ENCODE measurements around the gene ITGB7. TPM values are rescaled to one million over a fixed set of nuclear protein-coding genes. Genes with fewer than 3 reads are reported as not detected.
"Not testable (repeated sequence)": the region's sequence is repeated elsewhere in the genome, so short reads cannot be mapped to it uniquely, and the experiment has no call there.

ITGB7 gene
- total RNA-seq, 1 donor from 2014 or later, result not detected

DNA sequence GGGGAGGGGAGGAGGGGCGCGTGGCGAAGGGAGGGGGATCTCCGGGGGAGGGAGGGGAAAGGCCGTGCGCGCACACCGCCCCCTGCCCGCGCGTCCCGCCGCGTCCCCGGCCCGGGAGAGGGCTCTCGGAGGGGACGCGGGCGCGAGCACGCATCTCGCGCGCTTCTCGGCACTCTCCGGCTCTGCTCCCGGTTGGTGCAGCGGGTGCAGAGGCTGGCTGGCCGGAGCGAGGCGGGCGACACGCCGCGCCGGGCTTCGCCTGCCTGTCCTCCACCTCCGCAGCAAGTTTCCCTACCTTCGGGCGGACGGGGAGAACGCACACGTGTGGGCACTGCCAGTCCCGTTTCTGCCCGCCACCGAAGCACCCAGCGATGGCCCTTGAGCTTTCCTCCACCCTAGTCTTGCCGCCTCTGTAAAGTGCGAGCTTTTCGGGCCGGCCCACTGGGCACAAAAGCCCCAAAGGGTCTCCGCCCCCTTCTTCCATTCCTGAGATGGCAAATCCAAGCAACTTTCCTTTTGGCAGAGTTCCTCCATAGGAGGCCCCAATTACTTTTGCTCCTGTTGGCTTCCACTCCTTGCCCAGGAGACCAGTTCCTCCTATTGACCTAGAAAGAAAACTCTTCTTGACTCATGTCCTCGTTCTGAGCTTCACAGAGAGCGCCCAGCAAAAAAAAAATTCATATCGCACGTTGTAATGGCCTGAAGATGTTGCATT lies 26.0 kb downstream of the ITGB7 start:
- DNase-seq (ENCODE audit: extremely low read depth, low read depth, low spot score), result no peak

DNA sequence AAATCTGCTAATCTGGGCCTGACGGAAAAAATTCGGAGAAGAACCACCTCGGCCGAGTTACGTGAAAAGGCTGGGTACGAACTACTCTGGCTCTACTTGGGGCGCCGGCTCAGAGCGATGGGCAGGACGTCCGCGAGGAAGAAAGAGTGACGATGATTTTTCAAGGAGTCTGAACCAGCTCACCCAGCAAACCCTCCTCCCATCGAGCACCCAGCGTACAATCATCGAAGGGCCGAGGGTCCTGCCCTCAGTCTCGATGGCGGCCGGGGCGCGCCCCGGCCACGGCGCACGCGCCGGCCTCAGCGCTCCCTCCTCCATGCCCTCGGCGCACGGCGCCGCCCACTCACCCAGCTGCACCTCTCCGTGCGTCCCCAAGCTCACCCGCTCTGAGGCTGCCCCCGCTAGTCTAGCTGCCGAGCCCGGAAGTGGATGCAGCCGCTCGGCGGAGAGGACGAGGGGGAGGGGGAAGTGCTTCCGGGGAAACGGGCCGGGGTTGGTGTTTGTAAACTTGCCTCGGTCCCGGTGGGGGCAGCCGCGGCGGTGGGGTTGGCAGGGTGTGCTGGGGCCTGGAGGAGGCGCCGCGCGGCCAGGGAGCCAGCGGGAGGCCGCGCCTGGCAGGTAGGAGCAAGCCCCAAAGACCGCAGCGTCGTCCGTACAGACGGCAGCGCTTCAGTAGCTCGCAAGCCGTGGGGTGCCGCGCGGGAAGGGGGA lies 26.7 kb downstream of the ITGB7 start, which contains the start of the genes CSAD and ZNF740:
Gene CSAD, minus strand, starts transcription at position 706 of the 711 bp plus-strand sequence. CDS start 7,455 bp downstream, outside the sequence.
Gene ZNF740, plus strand, starts transcription at position 503 of the 711 bp plus-strand sequence. CDS start 1,262 bp downstream, outside the sequence.
- no peak for DNase-seq (ENCODE audit: extremely low read depth, low read depth, low spot score)

DNA sequence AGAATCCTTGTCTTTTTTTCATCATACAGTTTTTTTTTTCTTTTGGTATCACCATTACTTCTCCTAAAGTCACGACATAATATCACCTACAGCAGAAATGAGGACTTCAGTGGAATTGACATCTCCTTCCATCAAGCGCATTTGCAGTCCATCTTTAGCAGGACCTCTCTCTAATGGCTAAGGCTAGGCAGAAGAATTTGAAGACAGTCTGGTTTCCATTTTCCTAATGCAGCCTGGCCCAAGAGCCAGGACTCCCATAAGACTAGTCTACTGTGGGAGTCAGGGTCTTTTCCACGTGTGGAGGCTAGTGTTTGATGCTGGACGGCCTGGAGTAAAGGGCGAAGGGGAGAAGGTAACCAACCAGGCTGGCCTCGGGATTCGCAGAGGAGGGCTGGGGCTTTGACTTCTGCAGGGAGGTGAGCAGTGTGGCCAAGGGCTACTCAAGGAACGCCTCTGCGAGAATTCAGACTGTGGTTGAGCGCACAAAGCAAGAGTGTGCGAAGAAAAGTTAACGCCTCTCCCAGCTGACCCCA lies 27.3 kb downstream of the ITGB7 start:
- no peak for DNase-seq (ENCODE audit: extremely low read depth, low read depth, low spot score)

DNA sequence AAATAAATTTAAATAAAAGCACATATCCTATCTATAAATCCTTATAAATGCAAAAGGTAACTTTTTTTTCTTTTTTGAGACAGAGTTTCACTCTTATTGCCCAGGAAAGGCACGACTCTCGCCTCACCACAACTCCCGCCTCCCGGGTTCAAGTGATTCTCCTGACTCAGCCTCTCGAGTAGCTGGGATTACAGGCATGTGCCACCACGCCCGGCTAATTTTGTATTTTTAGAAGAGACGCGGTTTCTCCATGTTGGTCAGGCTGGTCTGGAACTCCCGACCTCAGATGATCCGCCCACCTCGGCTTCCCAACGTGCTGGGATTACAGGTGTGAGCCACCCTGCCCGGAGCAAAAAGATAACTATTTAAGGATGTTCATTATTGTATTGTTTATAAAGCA lies 28.2 kb downstream of the ITGB7 start:
- DNase-seq (ENCODE audit: extremely low read depth, low read depth, low spot score), result not testable (repeated sequence)

DNA sequence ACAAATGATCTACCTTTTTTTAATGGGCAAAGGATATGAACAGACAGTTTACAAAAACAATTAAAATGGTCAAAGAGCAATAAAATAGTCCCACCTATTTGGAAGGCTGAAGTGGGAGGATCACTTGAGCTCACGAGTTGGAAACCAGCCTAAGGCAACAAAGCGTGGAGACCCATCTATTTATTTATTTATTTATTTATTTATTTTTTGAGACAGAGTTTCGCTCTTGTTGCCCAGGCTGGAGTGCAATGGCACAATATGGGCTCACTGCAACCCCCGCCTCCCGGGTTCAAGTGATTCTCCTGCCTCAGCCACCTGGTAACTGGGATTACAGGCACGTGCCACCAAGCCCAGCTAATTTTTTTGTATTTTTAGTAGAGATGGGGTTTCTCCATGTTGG lies 29.6 kb downstream of the ITGB7 start:
- DNase-seq (ENCODE audit: extremely low read depth, low read depth, low spot score), result not testable (repeated sequence)

DNA sequence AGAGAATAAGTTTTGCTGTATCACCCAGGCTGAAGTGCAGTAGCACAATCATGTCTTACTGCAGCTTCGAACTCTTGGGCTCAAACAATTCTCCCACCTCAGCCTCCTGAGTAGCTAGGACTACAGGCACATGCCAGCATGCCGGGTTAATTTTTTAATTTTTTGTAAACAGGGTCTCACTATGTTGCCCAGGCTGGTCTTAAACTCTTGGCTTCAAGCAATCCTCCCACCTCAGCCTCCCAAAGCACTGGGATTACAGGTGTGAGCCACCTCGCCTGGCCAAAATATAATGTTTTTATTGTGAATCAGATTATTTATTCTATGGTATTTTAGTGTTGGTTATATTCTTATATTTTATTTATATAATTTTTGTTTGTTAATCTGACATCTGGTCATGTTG lies 30.3 kb downstream of the ITGB7 start:
- DNase-seq (ENCODE audit: extremely low read depth, low read depth, low spot score), result no peak

DNA sequence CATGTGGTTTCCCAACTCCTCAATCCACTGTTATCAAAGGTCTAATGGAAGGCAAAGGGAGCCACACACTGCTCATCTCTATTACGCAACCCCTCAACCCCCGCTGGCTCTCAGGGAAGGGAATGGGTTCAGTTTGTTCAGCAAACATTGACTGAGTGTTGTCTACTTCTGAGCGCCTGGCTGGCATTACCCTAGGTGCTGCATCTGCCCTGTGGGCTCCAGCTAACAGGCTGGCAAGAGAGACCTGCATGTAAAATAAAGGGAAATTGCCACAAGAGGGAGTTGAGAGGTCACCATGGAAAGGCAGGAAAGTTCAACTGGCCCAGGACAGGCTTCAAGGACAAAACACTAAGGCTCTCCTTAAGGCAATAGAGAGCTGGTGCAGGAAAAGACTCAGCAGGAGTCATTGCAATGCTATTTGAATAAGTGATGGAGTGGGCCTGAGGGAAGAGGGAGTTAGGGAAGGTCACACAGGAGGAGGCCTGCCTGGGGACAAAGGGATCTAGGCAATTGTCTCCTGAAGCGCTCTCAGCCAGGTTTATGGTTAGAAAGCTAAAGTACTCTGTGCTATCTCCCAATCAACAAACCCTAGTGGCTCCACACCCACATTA lies 32.1 kb downstream of the ITGB7 start:
- DNase-seq (ENCODE audit: extremely low read depth, low read depth, low spot score), result no peak

DNA sequence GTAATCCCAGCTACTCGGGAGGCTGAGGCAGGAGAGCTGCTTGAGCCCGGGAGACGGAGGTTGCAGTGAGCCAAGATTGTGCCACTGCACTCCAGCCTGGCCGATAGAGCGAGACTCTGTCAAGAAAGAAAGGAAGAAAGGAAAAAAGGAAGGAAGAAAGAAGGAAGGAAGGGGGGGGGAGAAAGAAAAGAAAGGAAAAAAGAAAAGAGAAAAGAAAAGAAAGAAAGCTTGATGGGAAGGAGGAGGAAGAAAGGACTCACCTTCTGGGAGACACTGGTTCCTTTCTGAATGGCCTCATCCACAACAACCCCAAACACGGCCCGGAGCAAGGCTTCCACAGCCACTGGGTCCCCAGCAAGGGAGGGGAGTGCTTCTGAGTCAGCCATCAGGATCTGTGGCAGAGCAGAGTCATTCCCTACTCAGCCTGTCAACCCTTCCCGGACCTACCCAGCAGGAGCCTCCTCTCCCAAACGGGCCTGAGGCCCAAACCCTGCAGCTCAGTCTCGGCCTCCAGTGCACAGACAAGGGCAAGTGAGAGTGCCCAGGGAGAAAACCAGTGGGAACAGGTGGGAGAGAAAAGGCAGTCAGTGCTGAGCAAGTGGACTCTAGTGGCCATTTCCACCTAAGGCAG lies 33.9 kb downstream of the ITGB7 start:
- DNase-seq (ENCODE audit: extremely low read depth, low read depth, low spot score), result no peak

DNA sequence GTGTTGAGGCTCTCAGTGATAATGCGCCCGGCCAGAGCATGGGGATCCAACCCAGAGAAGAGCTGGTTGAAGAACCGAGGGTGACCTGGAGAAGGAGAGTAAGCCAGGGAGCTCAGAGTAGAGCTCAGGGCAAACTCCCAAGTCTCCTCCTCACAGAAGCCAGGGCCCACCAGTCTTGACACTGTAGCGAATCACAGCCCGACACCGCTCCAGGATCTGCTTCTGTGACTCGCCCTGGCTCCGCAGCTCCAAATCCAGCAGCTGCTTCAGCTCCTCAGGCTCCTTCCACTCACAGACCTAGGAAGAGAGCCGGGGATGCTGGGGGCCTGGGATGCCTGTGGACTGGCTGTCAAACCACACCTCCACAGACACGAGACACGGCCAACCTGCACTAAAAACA lies 34.7 kb downstream of the ITGB7 start:
- DNase-seq (ENCODE audit: extremely low read depth, low read depth, low spot score), result no peak

DNA sequence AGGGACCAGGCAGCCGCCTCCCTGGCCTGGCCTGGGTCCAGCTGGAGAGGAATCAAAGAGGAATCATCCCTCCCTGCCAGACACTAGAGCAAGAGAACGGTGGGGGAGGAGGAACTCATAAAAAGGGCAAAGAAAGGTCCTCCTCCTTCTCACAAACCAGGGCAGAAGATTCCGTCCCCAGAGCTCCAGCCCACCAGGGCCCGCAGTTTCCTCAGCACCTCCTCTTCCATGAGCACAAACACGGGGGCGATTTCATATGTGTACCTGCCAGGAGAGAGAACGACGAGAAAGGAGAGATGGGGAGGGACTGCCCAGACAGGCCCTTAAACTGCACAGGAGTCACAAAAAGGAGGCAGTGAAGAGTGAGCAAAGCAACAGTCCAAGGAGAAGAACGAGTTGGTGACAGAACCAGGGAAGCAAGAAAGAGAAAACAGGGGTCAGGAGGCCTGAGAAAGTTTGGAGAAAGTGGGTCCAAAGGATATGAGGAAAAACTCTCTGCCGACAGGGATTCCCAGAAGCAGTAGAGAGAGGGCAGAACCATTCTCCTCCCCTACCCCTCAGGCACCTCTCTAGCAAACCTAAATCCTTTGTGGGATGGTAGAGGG lies 35.2 kb downstream of the ITGB7 start:
- no peak for DNase-seq (ENCODE audit: extremely low read depth, low read depth, low spot score)

DNA sequence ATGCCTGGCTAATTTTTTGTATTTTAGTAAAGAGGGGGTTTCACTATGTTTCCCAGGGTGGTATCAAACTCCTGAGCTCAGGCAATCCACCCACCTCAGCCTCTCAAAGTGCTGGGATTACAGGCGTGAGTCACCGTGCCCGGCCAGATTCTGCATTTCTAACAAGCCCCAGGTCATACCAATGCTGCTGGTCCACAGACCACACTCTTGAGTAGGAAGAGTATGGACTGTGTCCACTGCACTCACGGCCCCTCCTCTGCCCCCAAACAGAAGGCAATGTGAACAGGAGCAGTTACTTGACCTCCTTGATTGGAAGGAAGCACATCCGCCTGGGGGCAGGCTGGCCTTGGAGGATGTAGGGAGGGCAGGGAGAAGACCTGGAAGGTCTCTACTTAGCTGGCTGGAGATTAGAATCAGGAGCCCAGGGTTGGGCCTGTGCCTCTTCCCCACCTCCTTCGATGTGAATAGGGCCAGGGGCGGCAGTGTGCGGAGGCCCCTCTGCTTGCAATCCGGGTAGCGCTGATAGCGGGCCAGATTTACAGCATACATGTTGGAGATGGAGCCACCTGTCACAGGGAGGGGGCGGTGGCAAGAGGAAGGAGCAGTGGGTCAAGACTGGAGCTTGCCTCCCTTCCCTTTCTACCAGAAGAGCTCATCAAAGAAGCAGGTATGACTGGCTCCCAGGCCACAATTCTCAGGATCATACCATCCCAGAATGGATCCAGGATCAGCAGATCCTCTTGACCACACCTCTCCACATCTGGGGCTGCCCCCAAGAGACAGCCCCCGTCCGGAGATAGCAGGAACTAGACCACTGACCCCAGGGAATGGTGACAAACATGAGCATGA lies 36.0 kb downstream of the ITGB7 start:
- DNase-seq (ENCODE audit: extremely low read depth, low read depth, low spot score), result no peak

DNA sequence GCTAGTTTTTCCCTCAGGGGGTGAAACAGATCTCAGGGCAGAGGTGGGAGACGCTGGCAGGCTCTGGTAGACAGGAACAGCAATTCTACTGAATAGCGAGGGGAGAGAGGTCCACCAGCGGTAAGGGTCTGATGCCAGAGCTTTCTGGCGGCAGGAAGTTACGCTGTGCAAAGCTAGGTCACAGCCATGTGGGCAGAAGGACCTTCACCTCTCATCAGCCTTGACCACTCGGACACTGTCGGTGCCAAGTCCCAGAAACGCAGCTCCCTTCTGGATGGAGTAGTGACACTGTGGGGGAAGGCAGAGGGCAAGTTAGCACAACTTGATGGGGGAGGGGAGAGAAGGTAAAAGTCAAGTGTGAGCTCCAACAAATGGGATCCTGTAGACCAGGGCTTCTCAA lies 36.8 kb downstream of the ITGB7 start:
- DNase-seq (ENCODE audit: extremely low read depth, low read depth, low spot score), result no peak

DNA sequence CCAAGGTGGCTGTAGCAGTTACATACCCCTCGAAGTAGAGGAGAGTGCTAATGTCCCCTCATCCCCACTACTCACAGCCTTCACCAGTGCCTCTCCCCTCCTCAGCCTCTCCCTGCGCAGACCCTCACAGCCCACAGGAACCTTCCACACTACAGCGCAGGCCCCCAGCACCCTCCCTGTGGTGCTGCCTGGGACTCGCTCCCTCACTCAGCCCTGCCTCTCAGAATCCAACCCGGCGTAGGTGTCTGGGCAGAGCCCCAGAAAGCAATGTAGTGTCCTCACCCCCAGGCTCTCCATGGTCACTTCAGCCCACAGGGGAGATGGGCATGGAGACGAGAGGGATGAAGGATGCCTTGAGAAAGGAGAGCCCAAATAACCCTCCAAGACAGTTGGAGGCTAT lies 37.4 kb downstream of the ITGB7 start:
- DNase-seq (ENCODE audit: extremely low read depth, low read depth, low spot score), result no peak

DNA sequence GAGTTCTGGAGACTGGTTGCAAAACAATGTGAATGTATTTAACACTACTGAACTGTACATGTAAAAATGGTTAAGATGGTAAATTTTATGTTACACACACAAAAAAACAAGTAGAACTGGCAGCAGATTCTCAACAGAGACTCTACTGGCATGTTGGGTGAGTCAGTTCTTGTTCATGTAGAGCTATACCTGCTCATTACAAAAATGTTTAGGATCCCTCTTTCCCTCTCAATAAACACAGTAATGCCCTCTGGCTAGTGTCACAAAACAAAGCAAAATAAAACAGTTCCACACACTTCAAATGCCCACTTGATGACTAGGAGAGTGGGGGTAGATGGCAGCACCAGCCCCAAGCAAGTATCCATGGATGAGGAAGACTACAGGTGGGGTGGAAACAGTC lies 40.2 kb downstream of the ITGB7 start:
- DNase-seq (ENCODE audit: extremely low read depth, low read depth, low spot score), result no peak

DNA sequence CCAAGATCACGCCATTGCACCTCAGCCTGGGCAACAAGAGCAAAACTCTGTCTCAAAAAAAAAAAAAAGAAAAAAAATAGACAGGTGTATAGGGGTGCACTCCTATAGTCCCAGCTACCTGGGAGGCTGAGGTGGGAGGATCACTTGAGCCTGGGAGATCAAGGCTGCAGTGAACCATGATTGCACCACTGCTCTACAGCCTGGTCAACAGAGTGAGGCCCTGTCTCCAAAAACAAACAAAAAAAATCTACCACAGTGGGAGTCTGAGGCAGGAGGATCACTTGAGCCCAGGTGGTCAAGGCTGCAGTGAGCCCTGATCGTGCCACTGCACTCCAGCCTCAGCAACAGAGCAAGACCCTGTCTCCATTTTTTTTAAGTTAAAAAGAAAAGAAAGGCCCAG lies 44.0 kb downstream of the ITGB7 start:
- DNase-seq (ENCODE audit: extremely low read depth, low read depth, low spot score), result not testable (repeated sequence)

DNA sequence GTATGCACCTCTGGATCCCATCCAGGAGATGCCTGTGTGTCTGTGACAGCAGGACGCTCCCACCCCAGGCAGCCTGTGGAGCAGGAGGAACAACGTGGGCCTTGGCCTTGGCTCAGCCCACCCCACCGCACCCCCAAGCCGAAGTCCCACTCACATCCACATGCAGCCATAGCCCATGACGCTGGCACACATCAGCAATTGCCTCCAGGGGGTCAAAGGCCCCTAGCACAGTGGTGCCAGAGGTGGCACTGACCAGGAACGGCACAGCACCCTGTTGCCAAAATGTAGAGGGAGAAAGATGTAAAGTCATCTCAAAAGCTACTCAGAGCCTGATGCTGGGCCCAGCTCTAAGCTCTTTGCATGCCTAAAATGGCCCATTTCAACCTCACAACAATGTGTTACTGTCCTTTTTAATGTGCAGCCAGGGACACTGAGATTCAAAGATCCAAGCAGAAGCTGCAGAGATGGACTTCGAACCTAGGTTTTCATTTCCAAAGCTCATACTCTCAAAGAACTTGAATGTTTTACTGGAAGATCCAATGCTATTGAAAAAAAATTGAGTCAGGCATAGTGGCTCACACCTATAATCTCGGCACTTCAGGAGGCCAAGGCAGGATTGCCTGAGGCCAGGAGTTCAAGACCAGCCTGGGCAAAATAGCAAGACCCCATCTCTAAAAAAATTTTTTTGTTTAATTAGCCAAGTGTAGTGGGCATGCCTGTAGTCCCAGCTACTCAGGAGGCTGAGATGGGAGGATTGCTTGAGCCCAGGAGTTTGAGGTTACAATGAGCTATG lies 45.7 kb downstream of the ITGB7 start:
- no peak for DNase-seq (ENCODE audit: extremely low read depth, low read depth, low spot score)

DNA sequence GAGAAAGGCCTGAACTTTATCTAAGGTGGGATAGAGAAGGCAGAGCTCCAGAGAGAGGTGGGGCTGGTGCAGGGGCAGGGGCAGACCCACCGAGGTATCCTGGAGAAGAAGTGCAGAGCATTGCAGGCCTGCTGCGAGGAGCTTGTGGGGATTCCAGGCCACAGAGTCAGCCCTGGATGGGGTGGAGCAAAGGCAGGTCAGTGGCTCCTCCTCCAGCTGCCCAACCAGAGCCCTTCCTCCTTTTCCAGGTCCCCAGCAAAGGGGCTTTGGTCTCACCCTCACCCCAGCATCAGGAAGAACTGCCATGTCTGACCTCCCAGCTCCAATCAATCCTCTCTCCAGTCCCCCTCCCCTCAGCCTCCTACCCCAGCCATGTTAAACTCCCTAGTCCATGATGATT lies 46.4 kb downstream of the ITGB7 start:
- DNase-seq (ENCODE audit: extremely low read depth, low read depth, low spot score), result no peak

DNA sequence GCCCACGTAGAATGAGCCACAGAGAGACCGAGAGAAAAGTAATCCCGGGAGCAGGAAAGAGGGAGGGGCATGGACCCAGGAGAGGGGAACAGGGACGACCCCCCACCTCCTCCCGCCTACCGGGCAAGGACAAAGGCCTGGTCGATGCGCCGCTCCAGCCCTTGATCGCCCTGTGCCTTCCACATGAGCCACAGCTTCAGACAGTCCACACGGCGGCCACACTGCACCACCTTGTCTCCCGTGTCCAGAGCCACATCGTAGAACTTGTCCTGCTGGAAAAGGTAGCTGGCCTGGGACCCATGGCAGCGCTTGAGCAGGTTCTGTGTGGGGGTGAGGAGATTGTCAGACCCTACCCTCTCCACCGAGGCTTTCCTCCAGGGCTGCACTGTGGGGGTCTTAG lies 47.1 kb downstream of the ITGB7 start:
- DNase-seq (ENCODE audit: extremely low read depth, low read depth, low spot score), result no peak
